HUES48 (cell line): Measurements from ENCODE around the gene LRP1B.
A peak's percentile ranks its signal among the peaks of the same experiment; 100 is the strongest.

Experiments
- H3K27ac ChIP-seq: one replicate; pipeline ENCODE4 v1.7.0; 2013; ENCODE audit warnings: low read depth, low read length, inconsistent platforms
- H3K27me3 ChIP-seq: 2 replicates; pipeline ENCODE4 v1.6.1; 2013; ENCODE audit warnings: mild to moderate bottlenecking, low read length; ENCODE audit not compliant: control insufficient read depth, insufficient read depth
- H3K36me3 ChIP-seq: 2 replicates; pipeline ENCODE4 v1.6.1; 2013; ENCODE audit warnings: low read length; ENCODE audit not compliant: control insufficient read depth, insufficient read depth
- H3K4me1 ChIP-seq: 2 replicates; pipeline ENCODE4 v1.6.1; 2013; ENCODE audit warnings: mild to moderate bottlenecking, low read length; ENCODE audit not compliant: control insufficient read depth, insufficient read depth
- H3K4me3 ChIP-seq: 2 replicates; pipeline ENCODE4 v1.5.1; 2013; ENCODE audit warnings: mild to moderate bottlenecking, low read depth, low read length
- H3K9ac ChIP-seq: 2 replicates; pipeline ENCODE4 v1.6.1; 2013; ENCODE audit warnings: mild to moderate bottlenecking, low read depth, low read length, moderate library complexity
- H3K9me3 ChIP-seq: 2 replicates; pipeline ENCODE4 v1.6.1; 2013; ENCODE audit warnings: low read length; ENCODE audit not compliant: control insufficient read depth, insufficient read depth

Gene LRP1B

DNA sequence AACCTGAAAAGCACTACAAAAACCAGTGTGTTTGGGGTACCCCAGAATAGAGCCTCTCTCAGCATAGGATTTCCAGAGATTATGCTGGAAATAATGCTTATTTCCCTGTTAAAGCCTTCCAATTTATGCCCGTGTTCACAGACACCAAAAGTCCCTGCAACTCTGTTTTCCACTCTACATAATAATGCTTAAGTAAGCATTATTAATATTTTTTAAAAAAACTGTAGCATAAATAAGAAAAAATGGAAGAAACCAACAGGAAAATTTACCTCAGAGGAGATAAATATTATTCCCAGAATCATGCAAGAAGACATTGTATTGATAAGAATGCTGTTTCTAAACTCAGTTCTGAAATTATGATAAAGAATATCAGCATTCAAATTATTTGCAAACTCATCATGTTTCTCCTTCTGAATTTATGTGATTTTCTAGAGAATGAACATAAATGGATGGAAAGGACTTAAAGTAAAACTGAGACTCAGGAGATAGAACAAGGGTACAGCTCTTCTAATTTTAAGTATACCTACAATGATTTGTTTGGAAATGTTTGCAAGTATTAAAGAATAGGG lies 241.7 kb downstream of the LRP1B start:
- H3K4me1 ChIP-seq = no peaks in the 10 kb centered on the region
- no peak overlapping the region for H3K27ac ChIP-seq
- H3K9me3 ChIP-seq = no peaks in the 10 kb centered on the region
- no peak overlapping the region for H3K4me3 ChIP-seq
- H3K27me3 ChIP-seq = no peaks in the 10 kb centered on the region
- H3K9ac ChIP-seq = no peak overlapping the region
- no peaks in the 10 kb centered on the region for H3K36me3 ChIP-seq

DNA sequence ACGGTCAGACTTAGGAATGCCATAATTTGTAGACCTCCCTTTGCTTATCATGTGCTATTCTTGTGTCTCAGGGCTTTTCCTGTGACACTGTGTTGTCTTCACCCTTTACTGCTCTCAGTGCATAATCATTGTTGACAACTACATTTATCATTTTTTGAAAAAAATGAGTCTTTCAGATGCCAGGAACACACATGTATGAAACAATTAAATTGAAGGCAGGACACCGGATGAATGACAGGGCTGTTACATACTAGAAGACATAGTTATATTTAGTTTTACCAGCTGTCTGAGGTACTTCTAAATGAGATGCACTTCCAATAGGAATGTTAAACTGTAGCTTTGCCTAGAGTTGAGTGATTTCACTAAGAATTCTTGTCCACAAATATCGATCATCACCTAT lies 243.5 kb downstream of the LRP1B start:
- H3K9ac ChIP-seq = no peak overlapping the region
- no peak overlapping the region for H3K27ac ChIP-seq
- no peaks in the 10 kb centered on the region for H3K27me3 ChIP-seq
- H3K36me3 ChIP-seq = no peaks in the 10 kb centered on the region
- no peak overlapping the region for H3K4me3 ChIP-seq
- H3K4me1 ChIP-seq = no peaks in the 10 kb centered on the region
- H3K9me3 ChIP-seq = no peaks in the 10 kb centered on the region

DNA sequence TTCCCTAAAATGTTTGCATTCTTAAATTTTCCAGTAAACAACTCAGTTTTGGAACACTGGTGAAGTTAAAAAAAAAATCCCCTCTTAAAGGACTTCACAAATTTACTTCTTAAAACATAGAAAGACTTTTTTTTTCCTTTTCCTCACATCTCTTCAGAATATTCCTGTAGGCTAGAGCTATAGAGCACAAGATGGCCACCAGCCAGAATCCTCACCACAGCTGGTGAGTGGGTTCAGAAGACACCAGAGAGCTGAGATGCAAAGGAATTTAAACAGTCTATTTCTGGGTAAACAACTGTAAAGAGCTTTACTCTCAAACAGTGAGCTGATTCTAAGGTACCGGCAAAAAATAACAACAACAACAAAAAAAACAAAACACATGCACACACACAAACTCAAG lies 252.8 kb downstream of the LRP1B start:
- no peaks in the 10 kb centered on the region for H3K36me3 ChIP-seq
- H3K4me3 ChIP-seq = no peak overlapping the region
- no peak overlapping the region for H3K27ac ChIP-seq
- H3K9me3 ChIP-seq = no peaks in the 10 kb centered on the region
- no peaks in the 10 kb centered on the region for H3K27me3 ChIP-seq
- no peak overlapping the region for H3K9ac ChIP-seq
- peaks cover 13% of the 10 kb centered on the region for H3K4me1 ChIP-seq

DNA sequence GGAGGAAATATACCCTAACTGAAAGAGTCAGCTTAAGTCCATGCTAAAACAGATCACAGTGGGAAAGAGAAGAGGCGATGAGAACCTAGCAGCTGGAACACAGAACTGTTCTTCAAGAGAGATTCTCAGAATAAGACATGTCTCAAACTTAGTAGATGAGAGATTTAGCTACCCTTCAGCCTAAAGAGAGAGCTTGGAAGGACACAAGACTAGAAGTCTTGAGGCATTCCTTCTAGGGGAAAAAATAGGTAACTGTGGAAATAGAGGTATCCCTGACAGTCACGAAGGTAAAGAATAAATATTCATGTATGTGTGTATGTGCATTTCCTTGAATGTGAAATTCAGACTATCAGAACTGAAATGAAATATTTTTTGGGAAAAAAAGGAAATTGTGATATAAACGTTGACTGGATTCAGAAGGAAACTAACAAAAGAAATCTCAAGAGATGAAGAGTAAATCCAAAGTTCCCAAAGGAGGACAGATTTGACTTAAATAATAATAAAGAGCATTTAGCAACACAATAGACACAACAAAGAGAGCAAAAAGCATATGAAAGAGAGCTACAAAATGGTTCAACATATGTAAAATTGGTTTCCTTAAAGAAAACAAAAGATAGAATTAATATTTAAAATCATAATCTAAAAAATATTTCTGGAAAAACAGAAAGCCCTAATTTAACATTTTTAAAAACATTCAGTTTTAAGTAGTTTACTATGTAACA lies 258.7 kb downstream of the LRP1B start:
- H3K27me3 ChIP-seq = no peaks in the 10 kb centered on the region
- peak overlapping the region; percentile 15; the same call in 1 of the 2 replicates for H3K9ac ChIP-seq
- no peaks in the 10 kb centered on the region for H3K36me3 ChIP-seq
- H3K4me1 ChIP-seq = peaks cover 37% of the 10 kb centered on the region
- no peaks in the 10 kb centered on the region for H3K9me3 ChIP-seq
- peak overlapping the region; percentile 91 for H3K27ac ChIP-seq
- peak overlapping the region; percentile 53 for H3K4me3 ChIP-seq

DNA sequence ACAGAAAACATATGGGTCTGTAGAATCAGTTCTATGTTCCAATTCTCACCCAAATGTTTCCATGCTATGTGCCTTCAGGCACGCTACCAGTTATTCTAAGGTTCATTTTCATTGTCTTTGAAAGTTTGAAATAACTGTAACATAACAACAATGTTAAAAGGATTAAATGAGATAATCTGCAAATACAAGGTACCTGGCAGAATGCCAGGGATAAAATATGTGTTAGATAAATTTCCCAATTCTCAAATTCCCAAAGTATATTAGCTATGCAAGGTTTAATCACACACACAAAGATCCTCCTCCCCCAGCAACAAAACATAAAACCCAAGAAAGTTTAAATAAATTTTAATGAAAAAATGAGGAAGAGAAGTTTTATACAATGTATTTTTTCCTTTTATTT lies 261.2 kb downstream of the LRP1B start:
- Histone ChIP-seq H3K9ac (no peak overlapping the region), H3K9me3 (no peaks in the 10 kb centered on the region), H3K4me1 (peaks cover 37% of the 10 kb centered on the region), H3K27ac (no peak overlapping the region), H3K36me3 (no peaks in the 10 kb centered on the region), H3K4me3 (no peak overlapping the region), H3K27me3 (no peaks in the 10 kb centered on the region)

DNA sequence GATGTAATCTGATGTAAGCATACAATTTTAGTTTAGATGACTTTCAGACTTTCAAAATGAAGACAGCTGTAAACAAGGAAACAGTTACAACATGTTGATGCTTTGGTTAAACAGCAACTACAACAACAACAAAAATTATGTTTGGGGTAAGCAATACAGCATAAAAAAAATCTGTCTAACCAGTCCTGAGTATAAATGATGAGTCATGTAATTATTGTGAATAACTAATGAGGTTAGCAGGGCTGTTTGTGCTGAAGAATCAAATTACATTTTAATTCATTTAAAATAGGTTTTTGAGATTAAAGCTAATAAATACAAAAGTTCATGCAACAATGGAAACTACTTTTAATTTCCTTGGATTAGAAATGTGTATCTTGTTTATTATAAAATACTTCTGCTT lies 266.9 kb downstream of the LRP1B start:
- Histone ChIP-seq H3K9me3 (no peaks in the 10 kb centered on the region), H3K36me3 (no peaks in the 10 kb centered on the region), H3K4me3 (no peak overlapping the region), H3K27ac (no peak overlapping the region), H3K9ac (no peak overlapping the region), H3K27me3 (no peaks in the 10 kb centered on the region), H3K4me1 (0 out of 2 replicates have a peak, but pooled peaks cover 1% of the 10 kb centered on the region)

DNA sequence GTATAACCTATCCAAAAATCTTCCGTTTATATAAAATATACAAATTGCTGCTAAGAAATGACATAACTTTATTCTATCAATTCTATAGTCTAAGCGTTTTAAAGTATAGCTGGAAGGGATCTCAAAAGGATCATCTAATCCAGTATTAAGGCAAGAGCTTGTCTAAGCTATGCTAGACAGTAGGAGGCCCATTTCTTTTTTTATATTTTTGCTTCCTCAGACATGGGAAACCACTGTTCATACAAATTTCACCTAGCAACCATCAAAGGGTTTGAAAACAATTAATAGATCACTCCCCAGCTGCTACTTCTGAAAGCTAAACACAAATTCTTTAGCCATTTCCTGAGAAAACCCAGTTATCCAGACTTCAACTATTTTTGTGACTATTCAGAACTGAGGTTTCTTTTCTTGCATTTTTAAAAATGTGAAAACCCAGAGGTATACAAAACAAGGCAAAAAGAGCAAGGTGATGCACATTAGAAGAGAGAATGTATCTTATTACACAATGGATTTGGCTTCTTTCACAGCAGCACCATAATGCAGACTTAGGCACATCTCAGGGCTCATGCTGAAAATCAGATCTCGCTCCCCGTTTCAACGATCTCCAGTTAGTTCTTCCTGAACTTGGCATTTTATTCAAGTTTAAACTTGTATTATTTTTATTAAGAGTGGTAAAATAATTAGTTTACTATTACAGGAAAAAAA lies 274.4 kb downstream of the LRP1B start:
- 0 out of 2 replicates have a peak, but pooled peaks cover 9% of the 10 kb centered on the region for H3K4me1 ChIP-seq
- no peak overlapping the region for H3K9ac ChIP-seq
- H3K9me3 ChIP-seq = no peaks in the 10 kb centered on the region
- H3K36me3 ChIP-seq = no peaks in the 10 kb centered on the region
- H3K27me3 ChIP-seq = no peaks in the 10 kb centered on the region
- H3K4me3 ChIP-seq = no peak overlapping the region
- no peak overlapping the region for H3K27ac ChIP-seq

DNA sequence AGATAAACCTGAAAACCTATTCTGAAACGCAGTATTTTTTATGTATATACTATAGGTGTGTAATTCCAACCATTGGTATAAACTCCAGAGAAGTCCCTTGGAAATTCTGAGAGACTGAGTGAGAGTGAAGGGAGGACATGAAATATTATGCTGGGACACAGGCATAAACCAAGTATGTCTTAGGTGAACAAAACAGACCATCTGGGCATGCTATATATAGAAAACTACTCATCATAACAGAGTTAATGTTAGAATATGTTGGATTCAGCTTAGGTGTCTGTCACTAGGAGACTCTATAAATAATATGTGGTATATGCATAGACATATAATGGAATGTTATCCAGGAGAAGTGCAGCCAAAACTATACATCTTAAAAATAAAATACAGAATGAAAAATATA lies 282.6 kb downstream of the LRP1B start:
- H3K4me1 ChIP-seq = peaks cover 3% of the 10 kb centered on the region; the same call in 1 of the 2 replicates
- no peaks in the 10 kb centered on the region for H3K36me3 ChIP-seq
- no peaks in the 10 kb centered on the region for H3K27me3 ChIP-seq
- H3K27ac ChIP-seq = no peak overlapping the region
- H3K9ac ChIP-seq = no peak overlapping the region
- no peak overlapping the region for H3K4me3 ChIP-seq
- no peaks in the 10 kb centered on the region for H3K9me3 ChIP-seq

DNA sequence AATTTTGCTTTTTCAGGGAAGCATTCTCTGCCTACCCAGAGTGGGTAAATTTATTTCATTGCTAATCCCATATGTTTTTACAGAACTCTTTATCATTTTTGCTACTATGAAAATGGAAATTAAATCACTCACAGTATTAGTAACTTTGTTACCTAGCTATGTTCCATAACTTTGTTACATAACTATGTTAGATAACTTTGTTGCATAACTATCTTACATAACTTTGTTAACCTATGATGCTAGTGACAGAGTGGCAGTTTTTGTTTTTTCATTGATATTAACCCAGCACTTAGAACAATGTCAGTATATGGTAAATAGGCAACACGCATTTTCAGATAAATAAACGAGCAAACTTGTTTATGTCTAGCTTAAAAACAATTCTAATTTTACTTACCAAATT lies 286.6 kb downstream of the LRP1B start:
- Histone ChIP-seq H3K4me1 (peaks cover 3% of the 10 kb centered on the region; the same call in 1 of the 2 replicates), H3K4me3 (no peak overlapping the region), H3K27ac (no peak overlapping the region), H3K9ac (no peak overlapping the region), H3K27me3 (no peaks in the 10 kb centered on the region), H3K36me3 (no peaks in the 10 kb centered on the region), H3K9me3 (no peaks in the 10 kb centered on the region)

DNA sequence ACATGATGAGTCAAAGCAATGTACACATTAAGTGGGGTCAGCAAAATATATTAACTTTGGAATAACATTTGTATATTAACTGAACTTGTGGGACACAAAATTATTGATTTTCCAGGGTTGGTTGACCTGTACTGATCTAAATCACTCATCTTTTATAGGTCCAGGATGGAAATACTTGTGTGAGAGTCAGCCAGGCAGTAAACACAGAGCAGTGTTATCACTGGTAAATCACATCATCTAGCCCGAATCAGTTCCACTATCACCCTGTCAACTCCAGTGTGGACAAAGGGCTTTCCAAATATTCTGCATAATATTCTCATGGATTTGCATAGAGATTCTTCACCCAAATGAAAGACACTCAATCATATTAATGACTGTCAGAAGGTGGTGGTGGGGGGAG lies 295.7 kb downstream of the LRP1B start:
- H3K4me1 ChIP-seq = no peaks in the 10 kb centered on the region

DNA sequence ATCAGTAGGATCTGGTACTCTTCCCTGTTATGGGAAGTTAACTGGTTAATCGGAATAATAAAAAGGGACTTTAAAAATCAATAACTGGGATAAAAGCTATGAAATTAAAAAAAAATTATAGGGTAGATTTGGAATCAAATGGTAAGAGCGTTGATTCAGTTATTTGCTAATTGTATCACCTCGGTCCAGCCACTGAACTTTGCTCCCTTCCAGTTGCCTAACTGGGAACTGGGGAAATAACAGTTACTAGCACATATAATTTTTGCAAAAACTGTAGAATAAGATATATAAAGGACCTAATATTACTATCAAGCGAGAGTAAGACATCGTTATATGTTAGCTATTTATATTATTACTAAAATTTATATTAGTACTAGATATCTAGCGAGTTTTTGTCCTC lies 302.1 kb downstream of the LRP1B start:
- Histone ChIP-seq H3K36me3 (no peaks in the 10 kb centered on the region), H3K4me1 (no peaks in the 10 kb centered on the region; the same call in 1 of the 2 replicates), H3K27me3 (no peaks in the 10 kb centered on the region), H3K27ac (no peak overlapping the region), H3K9ac (no peak overlapping the region), H3K4me3 (no peak overlapping the region), H3K9me3 (no peaks in the 10 kb centered on the region)

More for the DNA sequence above, 295.7 kb downstream of the LRP1B start:
- Histone ChIP-seq H3K9ac (no peak overlapping the region), H3K36me3 (no peaks in the 10 kb centered on the region), H3K27me3 (no peaks in the 10 kb centered on the region), H3K9me3 (no peaks in the 10 kb centered on the region), H3K27ac (no peak overlapping the region), H3K4me3 (no peak overlapping the region)
